Ovary (tissue), 9 donors: ENCODE results near the gene TET3. TPM values are rescaled to one million over a fixed set of nuclear protein-coding genes. Genes with fewer than 3 reads are reported as not detected.

Source experiments
- DNase-seq, 5 donors: peaks; one replicate each; pipeline ENCODE4 v3.0.0-alpha.2; 2019 to 2020
- H3K27ac ChIP-seq, 2 donors: fragments of 200-600 bp; one replicate each; pipeline versions ENCODE4 v1.5.1 to v1.8.0; 2019 to 2022
- H3K27me3 ChIP-seq: fragments of 200-600 bp; one replicate; pipeline ENCODE4 v1.8.0; 2022
- H3K36me3 ChIP-seq: fragments of 200-600 bp; sonication (generic); one replicate; pipeline ENCODE4 v1.5.1; 2019
- H3K4me1 ChIP-seq: one replicate; pipeline ENCODE4 v1.8.1; 2013; ENCODE audit warnings: mild to moderate bottlenecking, moderate library complexity; ENCODE audit not compliant: insufficient read depth
- H3K4me3 ChIP-seq: fragments of 200-600 bp; sonication (generic); one replicate; pipeline ENCODE4 v1.5.1; 2017
- H3K9me3 ChIP-seq, 2 donors: fragments of 200-600 bp in 1 of 2; sonication (generic) in 1 of 2; one replicate each; pipeline versions ENCODE4 v1.5.1 to v1.8.1; 2013 to 2019; ENCODE audit warnings: mild to moderate bottlenecking in 1 of 2, moderate library complexity in 1 of 2
- EP300 ChIP-seq: sonication (generic); formaldehyde crosslinking; IDR thresholded peaks from one replicate; pipeline ENCODE4 v1.6.1; 2017; ENCODE audit warnings: antibody characterized with exemption
- POLR2A ChIP-seq: fragments of 450-650 bp; IDR thresholded peaks from one replicate; pipeline ENCODE4 v1.6.1; 2017; ENCODE audit warnings: antibody characterized with exemption, mild to moderate bottlenecking, moderate library complexity
- WGBS, 3 donors: extraction: QIAGEN DNeasy Blood & Tissue Kit in 1 of 3; methylation state at CpG; one replicate each; pipeline versions ENCODE4 v1.1.5 to v1.1.7; 2013 to 2017; 5-methylcytosine and 5-hydroxymethylcytosine counted together
- intact Hi-C, 4 donors: fragments of 100-400 bp; cut with DNase I; formaldehyde crosslinking; loops; one replicate each; pipeline versions ENCODE4 v1.11.0 to v1.15.1; 2022 to 2023
- polyA plus RNA-seq, 2 donors: library from polyadenylated mRNA; stranded (reverse); fragments of 200-250 nt in 1 of 2; fragments of 350-450 nt in 1 of 2; fragmentation: Illumina TruSeq in 1 of 2; extraction: RNeasy Lipid Tissue Mini Kit (QIAGEN cat#74804) in 1 of 2; gene quantifications; one replicate each; pipeline ENCODE4 v1.2.3, GENCODE V29; 2013 to 2014
- total RNA-seq, 7 donors: library from RNA; depleted of rRNA in 2 of 7; stranded (reverse); fragments of >200 nt in 2 of 7; fragmentation: NEBNext Ultra II Directional in 3 of 7; extraction: Animal tissue kit (Norgen Biotek cat#: 25700) in 3 of 7; gene quantifications; one replicate each; pipeline versions ENCODE4 v1.1.0 to v1.2.4, GENCODE V29; 2016 to 2023
- TF ChIP-seq, protein P1 (sequence below), 3 donors: fragments of 450-650 bp in 2 of 3; fragments of 200-600 bp in 1 of 3; IDR thresholded peaks; one replicate each; pipeline versions ENCODE4 v1.5.1 to v1.8.0; 2016 to 2022; ENCODE audit warnings: antibody characterized with exemption in 3 of 3, mild to moderate bottlenecking in 1 of 3
- donor health status: DM: no; HTN: no; CAD: no; lungs with moderate emphysema.
- donor health status: DM: no; HTN: no; CAD: no.
- donor health status: Bipolar disorder and iron deficiency.
- donor health status: DM: yes; HTN: yes; CAD: no.
- donor health status: DM: no; HTN: no; CAD: no.
- donor health status: DM: yes; HTN: yes; CAD: no.

The TET3 gene
- total and polyA plus RNA-seq, 9 donors: 2.6 to 13.5 (median 6.8) TPM

DNA sequence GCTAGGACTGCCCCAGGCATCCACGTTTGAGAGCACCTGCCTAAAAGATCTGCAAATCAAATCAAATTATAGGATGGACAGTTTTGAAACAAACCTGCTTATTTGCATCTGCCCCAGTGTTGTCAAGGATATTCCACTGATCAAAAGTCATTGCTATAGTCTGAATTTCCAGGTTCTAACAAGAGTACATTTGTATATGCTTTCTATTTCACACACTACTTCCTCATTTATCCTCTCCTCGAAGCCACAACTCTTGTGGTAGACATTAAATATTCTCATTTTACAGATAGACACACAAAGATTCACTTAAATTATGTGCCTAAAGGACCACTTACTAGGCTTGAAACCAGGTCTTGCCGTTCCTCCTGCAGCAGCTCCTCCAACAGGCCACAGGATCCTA, 11.9 kb upstream of the TET3 start:
- intact Hi-C loops: no loop called here
- WGBS, 3 donors: 62 to 78% (median 73%) methylated on average over 3 of the region's 3 CpGs

DNA sequence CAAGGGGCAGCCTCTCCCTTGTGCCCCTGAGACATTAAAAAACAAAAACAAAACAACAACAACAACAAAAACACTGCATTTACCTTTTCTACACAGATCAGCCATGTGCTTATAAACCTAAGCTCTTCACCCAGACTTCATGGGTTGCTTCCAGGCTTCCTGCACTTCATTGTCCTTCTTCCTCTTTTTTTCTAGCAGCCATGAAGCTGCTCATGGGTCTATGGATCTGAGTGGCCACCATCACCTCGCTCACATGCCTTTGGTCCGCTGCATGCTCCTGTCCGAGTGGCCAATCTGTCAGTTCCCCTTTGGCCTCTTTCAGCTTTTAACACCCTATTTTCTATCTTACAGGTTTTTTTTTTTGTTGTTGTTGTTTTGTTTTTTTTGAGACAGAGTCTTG, 9.0 kb upstream of the TET3 start:
- no peaks in the 10 kb centered on the region for H3K27me3 ChIP-seq
- no peaks in the 10 kb centered on the region for H3K9me3 ChIP-seq
- no peak for DNase-seq
- no peak overlapping the region for H3K27ac ChIP-seq
- TF ChIP-seq POLR2A (no peak), EP300 (no peak)
- no peak overlapping the region for H3K4me3 ChIP-seq
- H3K4me1 ChIP-seq: peaks cover 2% of the 10 kb centered on the region
- intact Hi-C loops: no loop called here
- no peaks in the 10 kb centered on the region for H3K36me3 ChIP-seq
- 89 to 94% (median 92%) methylated on average over 3 of the region's 3 CpGs for WGBS, 3 donors

More for the DNA sequence above, 11.9 kb upstream of the TET3 start:
- H3K4me3 ChIP-seq: no peak overlapping the region
- DNase-seq: no peak
- no peaks in the 10 kb centered on the region for H3K9me3 ChIP-seq
- TF ChIP-seq POLR2A: no peak
- TF ChIP-seq, protein P1, sequence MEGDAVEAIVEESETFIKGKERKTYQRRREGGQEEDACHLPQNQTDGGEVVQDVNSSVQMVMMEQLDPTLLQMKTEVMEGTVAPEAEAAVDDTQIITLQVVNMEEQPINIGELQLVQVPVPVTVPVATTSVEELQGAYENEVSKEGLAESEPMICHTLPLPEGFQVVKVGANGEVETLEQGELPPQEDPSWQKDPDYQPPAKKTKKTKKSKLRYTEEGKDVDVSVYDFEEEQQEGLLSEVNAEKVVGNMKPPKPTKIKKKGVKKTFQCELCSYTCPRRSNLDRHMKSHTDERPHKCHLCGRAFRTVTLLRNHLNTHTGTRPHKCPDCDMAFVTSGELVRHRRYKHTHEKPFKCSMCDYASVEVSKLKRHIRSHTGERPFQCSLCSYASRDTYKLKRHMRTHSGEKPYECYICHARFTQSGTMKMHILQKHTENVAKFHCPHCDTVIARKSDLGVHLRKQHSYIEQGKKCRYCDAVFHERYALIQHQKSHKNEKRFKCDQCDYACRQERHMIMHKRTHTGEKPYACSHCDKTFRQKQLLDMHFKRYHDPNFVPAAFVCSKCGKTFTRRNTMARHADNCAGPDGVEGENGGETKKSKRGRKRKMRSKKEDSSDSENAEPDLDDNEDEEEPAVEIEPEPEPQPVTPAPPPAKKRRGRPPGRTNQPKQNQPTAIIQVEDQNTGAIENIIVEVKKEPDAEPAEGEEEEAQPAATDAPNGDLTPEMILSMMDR (IDR thresholded peaks at IDR 0.05): no peak
- no peak for TF ChIP-seq EP300
- H3K4me1 ChIP-seq: peaks cover 4% of the 10 kb centered on the region
- no peaks in the 10 kb centered on the region for H3K36me3 ChIP-seq
- no peak overlapping the region for H3K27ac ChIP-seq
- no peaks in the 10 kb centered on the region for H3K27me3 ChIP-seq

DNA sequence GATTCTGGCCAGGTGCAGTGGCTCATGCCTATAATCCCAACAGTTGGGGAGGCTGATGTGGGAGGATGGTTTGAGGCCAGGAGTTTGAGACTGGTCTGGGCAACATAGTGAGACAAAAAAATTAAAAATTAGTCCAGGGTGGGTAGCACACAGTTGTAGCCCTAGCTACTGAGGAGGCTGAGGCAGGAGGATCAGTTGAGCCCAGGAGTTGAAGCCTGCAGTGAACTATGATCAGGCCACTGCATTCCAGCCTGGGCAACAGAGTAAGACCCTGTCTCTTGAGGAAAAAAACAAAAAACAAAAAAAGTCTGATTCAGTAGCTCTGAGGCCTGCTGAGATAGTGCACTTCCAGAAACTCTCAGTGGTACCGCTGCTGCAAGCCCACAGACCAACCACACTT, 7.9 kb upstream of the TET3 start:
- Histone ChIP-seq H3K27ac (no peak overlapping the region), H3K27me3 (no peaks in the 10 kb centered on the region), H3K9me3 (no peaks in the 10 kb centered on the region), H3K4me3 (no peak overlapping the region), H3K4me1 (peaks cover 2% of the 10 kb centered on the region), H3K36me3 (no peaks in the 10 kb centered on the region)
- TF ChIP-seq EP300 (no peak), POLR2A (no peak)
- TF ChIP-seq, protein P1 (IDR thresholded peaks at IDR 0.05): no peak
- intact Hi-C loops: no loop called here
- WGBS, 3 donors: 89 to 95% (median 94%) methylated on average over 1 of the region's 1 CpG
- DNase-seq: no peak

DNA sequence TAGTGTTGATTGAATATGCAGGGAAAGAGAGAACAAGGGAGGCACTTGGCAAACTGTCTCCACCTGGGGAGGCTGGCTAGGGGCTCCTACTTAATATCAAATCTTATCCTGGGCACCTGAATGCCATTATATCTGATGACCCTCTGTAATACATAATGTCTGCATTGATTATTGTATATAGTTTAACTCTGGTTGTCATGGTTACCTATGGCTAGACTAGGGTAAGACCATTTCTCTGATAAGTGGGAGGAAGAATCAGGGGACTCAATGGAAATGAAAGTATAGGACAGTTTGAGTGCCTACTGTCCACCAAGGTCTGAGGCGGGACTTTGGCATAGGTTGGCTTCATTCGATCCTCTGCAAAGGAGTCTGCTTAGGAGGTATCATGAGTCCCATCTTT, 7.2 kb upstream of the TET3 start:
- no peaks in the 10 kb centered on the region for H3K36me3 ChIP-seq
- DNase-seq: no peak
- no peak for TF ChIP-seq POLR2A
- no peak for TF ChIP-seq EP300
- no peak overlapping the region for H3K27ac ChIP-seq
- H3K9me3 ChIP-seq: no peaks in the 10 kb centered on the region
- peaks cover 2% of the 10 kb centered on the region for H3K4me1 ChIP-seq
- WGBS, 3 donors: 89 to 98% (median 95%) methylated on average over 2 of the region's 2 CpGs
- intact Hi-C loops: no loop called here
- no peaks in the 10 kb centered on the region for H3K27me3 ChIP-seq
- H3K4me3 ChIP-seq: no peak overlapping the region

DNA sequence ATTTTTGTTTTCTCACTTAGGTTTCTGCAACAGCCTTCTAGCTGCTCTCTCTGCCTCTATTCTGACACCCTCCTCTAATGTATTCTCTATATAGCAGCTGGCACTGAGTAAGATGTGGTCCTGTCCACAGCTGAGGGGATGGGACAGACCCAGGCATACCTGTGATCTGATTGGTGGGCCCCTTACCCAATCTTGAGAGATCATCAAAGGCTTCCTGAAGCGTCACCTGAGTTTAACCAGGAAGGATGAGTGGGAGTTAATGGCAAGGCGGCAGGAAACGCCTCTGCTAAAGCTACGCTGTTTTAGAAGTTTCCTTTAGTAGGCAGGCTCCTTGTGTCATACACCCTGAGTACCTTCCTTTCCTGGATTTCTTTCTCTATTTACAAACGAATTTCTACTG, 5.7 kb upstream of the TET3 start:
- H3K4me3 ChIP-seq: no peak overlapping the region
- no peaks in the 10 kb centered on the region for H3K36me3 ChIP-seq
- no peaks in the 10 kb centered on the region for H3K9me3 ChIP-seq
- 21 to 38% (median 30%) methylated on average over 5 of the region's 5 CpGs for WGBS, 3 donors
- H3K4me1 ChIP-seq: peaks cover 4% of the 10 kb centered on the region
- H3K27ac ChIP-seq: no peak overlapping the region
- DNase-seq: no peak
- intact Hi-C loops: no loop called here
- no peaks in the 10 kb centered on the region for H3K27me3 ChIP-seq
- TF ChIP-seq, protein P1 (IDR thresholded peaks at IDR 0.05): no peak
- TF ChIP-seq EP300 (no peak), POLR2A (no peak)
